ENCODE measurements around the gene SUSD5. TPM values are rescaled to one million over a fixed set of nuclear protein-coding genes. Genes with fewer than 3 reads are reported as not detected.
"Not testable (repeated sequence)": the region's sequence is repeated elsewhere in the genome, so short reads cannot be mapped to it uniquely, and the experiment has no call there.

SUSD5 gene
- total and polyA plus RNA-seq, 2 donors: 2.2 to 3.0 TPM

GRCh38 chr3:33111581-33111980 lies 107.0 kb downstream of the SUSD5 start:
- no peak overlapping the region for H3K4me3 ChIP-seq (ENCODE audit: low read depth, low read length)
- 95% methylated on average over 8 of the region's 8 CpGs for WGBS

GRCh38 chr3:33106854-33107253 lies 111.8 kb downstream of the SUSD5 start:
- not testable (repeated sequence) for H3K36me3 ChIP-seq (ENCODE audit: insufficient read depth); H3K27ac ChIP-seq (ENCODE audit: low read depth); H3K4me1 ChIP-seq (ENCODE audit: insufficient read depth); H3K4me3 ChIP-seq (ENCODE audit: low read depth, low read length); DNase-seq (ENCODE audit: extremely low spot score)
- 92% methylated on average over 2 of the region's 2 CpGs for WGBS

More at GRCh38 chr3:33111581-33111980, 107.0 kb downstream of the SUSD5 start:
- Histone ChIP-seq H3K36me3 (ENCODE audit: insufficient read depth) (no peaks in the 10 kb centered on the region), H3K27ac (ENCODE audit: low read depth) (no peak overlapping the region), H3K4me1 (ENCODE audit: insufficient read depth) (no peaks in the 10 kb centered on the region)
- DNase-seq (ENCODE audit: extremely low spot score): no peak

- DNase-seq (ENCODE audit: extremely low spot score): no peak
- Histone ChIP-seq H3K4me3 (ENCODE audit: low read depth, low read length) (no peak overlapping the region), H3K36me3 (ENCODE audit: insufficient read depth) (no peaks in the 10 kb centered on the region), H3K27ac (ENCODE audit: low read depth) (no peak overlapping the region), H3K4me1 (ENCODE audit: insufficient read depth) (no peaks in the 10 kb centered on the region)
- 71% methylated on average over 3 of the region's 3 CpGs for WGBS
Observed at GRCh38 chr3:33105341-33105948, 113.2 kb downstream of the SUSD5 start.

GRCh38 chr3:33104803-33105202 lies 113.8 kb downstream of the SUSD5 start:
- WGBS: 89% methylated on average over 3 of the region's 3 CpGs

GRCh38 chr3:33103480-33103879 lies 115.1 kb downstream of the SUSD5 start:
- 87% methylated on average over 3 of the region's 3 CpGs for WGBS
- H3K4me3 ChIP-seq (ENCODE audit: low read depth, low read length): no peak overlapping the region
- no peak overlapping the region for H3K27ac ChIP-seq (ENCODE audit: low read depth)
- H3K36me3 ChIP-seq (ENCODE audit: insufficient read depth): no peaks in the 10 kb centered on the region
- no peaks in the 10 kb centered on the region for H3K4me1 ChIP-seq (ENCODE audit: insufficient read depth)
- DNase-seq (ENCODE audit: extremely low spot score): no peak

More at GRCh38 chr3:33104803-33105202, 113.8 kb downstream of the SUSD5 start:
- H3K4me3 ChIP-seq (ENCODE audit: low read depth, low read length): no peak overlapping the region
- H3K36me3 ChIP-seq (ENCODE audit: insufficient read depth): no peaks in the 10 kb centered on the region
- no peak for DNase-seq (ENCODE audit: extremely low spot score)
- H3K27ac ChIP-seq (ENCODE audit: low read depth): no peak overlapping the region
- no peaks in the 10 kb centered on the region for H3K4me1 ChIP-seq (ENCODE audit: insufficient read depth)

GRCh38 chr3:33103034-33103433 lies 115.6 kb downstream of the SUSD5 start:
- H3K4me3 ChIP-seq (ENCODE audit: low read depth, low read length): no peak overlapping the region
- no peaks in the 10 kb centered on the region for H3K36me3 ChIP-seq (ENCODE audit: insufficient read depth)
- no peaks in the 10 kb centered on the region for H3K4me1 ChIP-seq (ENCODE audit: insufficient read depth)
- 96% methylated on average over 3 of the region's 3 CpGs for WGBS
- H3K27ac ChIP-seq (ENCODE audit: low read depth): no peak overlapping the region
- DNase-seq (ENCODE audit: extremely low spot score): no peak

- DNase-seq (ENCODE audit: extremely low spot score): no peak
- Histone ChIP-seq H3K27ac (ENCODE audit: low read depth) (no peak overlapping the region), H3K36me3 (ENCODE audit: insufficient read depth) (no peaks in the 10 kb centered on the region), H3K4me1 (ENCODE audit: insufficient read depth) (no peaks in the 10 kb centered on the region), H3K4me3 (ENCODE audit: low read depth, low read length) (no peak overlapping the region)
- WGBS: 59% methylated on average over 2 of the region's 2 CpGs
Observed at GRCh38 chr3:33100229-33100628, 118.4 kb downstream of the SUSD5 start.

Small RNA genes within 50 kb of the gene (small RNA-seq; reads per million reads assigned to genes)
- gene AC123900.1: not detected
- gene RN7SL296P: not detected

Other genes starting within 250 kb of the SUSD5 start
- gene GLB1, start 121.7 kb downstream of the SUSD5 start, total RNA-seq: 38.3 TPM
- gene GLB1, start 121.7 kb downstream of the SUSD5 start, polyA plus RNA-seq: 34.5 TPM
- gene TMPPE, start 121.7 kb downstream of the SUSD5 start, total RNA-seq: 6.2 TPM
- 0.95 TPM for gene TMPPE, start 121.7 kb downstream of the SUSD5 start, polyA plus RNA-seq
- 185 TPM for gene CRTAP, start 104.8 kb downstream of the SUSD5 start, total RNA-seq
- gene CRTAP, start 104.8 kb downstream of the SUSD5 start, polyA plus RNA-seq: 333 TPM
- gene FBXL2, start 58.6 kb upstream of the SUSD5 start, total RNA-seq: 15.1 TPM
- gene FBXL2, start 58.6 kb upstream of the SUSD5 start, polyA plus RNA-seq: 5.2 TPM
- gene UBP1, start 221.6 kb upstream of the SUSD5 start, total RNA-seq: 59.6 TPM
- gene UBP1, start 221.6 kb upstream of the SUSD5 start, polyA plus RNA-seq: 53.0 TPM

Data from urinary bladder (tissue), 4 donors.